GM18505 (cell line): ENCODE measurements around the gene KCTD15.
"Not testable (repeated sequence)": the region's sequence is repeated elsewhere in the genome, so short reads cannot be mapped to it uniquely, and the experiment has no call there.

Experiments used
- ATAC-seq: cut with Tn5 transposase; IDR thresholded peaks from one replicate; pipeline ENCODE4 v1.9.1; 2021; ENCODE audit not compliant: unreplicated experiment
- POLR2A ChIP-seq: IDR thresholded peaks from 4 replicates; pipeline ENCODE4 v1.6.1; 2011; ENCODE audit warnings: borderline replicate concordance; ENCODE audit not compliant: insufficient read depth, insufficient read length; ENCODE audit errors: extremely low read depth

The KCTD15 gene

GRCh38 chr19:33809960-33810359 is 13.3 kb downstream of the KCTD15 start:
- ATAC-seq: no peak

GRCh38 chr19:33810821-33811220 is 14.2 kb downstream of the KCTD15 start:
- TF ChIP-seq POLR2A: no peak
- ATAC-seq: no peak

More at GRCh38 chr19:33809960-33810359, 13.3 kb downstream of the KCTD15 start:
- no peak for TF ChIP-seq POLR2A

GRCh38 chr19:33811246-33811645 is 14.6 kb downstream of the KCTD15 start:
- TF ChIP-seq POLR2A: no peak
- ATAC-seq: no peak

GRCh38 chr19:33811736-33812387 is 15.2 kb downstream of the KCTD15 start:
- no peak for ATAC-seq
- no peak for TF ChIP-seq POLR2A

- TF ChIP-seq POLR2A: no peak
- ATAC-seq: no peak
These were observed 16.0 kb downstream of the KCTD15 start for GRCh38 chr19:33812388-33813330.

GRCh38 chr19:33813391-33814101 is 16.9 kb downstream of the KCTD15 start:
- TF ChIP-seq POLR2A: no peak
- no peak for ATAC-seq

- TF ChIP-seq POLR2A: no peak
- no peak for ATAC-seq
These were observed 17.8 kb downstream of the KCTD15 start for GRCh38 chr19:33814181-33815165.

- TF ChIP-seq POLR2A: no peak
- ATAC-seq: no peak
These were observed 19.0 kb downstream of the KCTD15 start for GRCh38 chr19:33815380-33816340.

GRCh38 chr19:33818411-33818810 is 21.7 kb downstream of the KCTD15 start:
- no peak for ATAC-seq

GRCh38 chr19:33819078-33819477 is 22.4 kb downstream of the KCTD15 start:
- ATAC-seq: not testable (repeated sequence)

More at GRCh38 chr19:33818411-33818810, 21.7 kb downstream of the KCTD15 start:
- no peak for TF ChIP-seq POLR2A

GRCh38 chr19:33819506-33819879 is 22.8 kb downstream of the KCTD15 start:
- no peak for TF ChIP-seq POLR2A
- ATAC-seq: no peak
